HG03060 (cell line): ENCODE data around the gene CBX5.
"Not testable (repeated sequence)": the region's sequence is repeated elsewhere in the genome, so short reads cannot be mapped to it uniquely, and the experiment has no call there.

Source experiments
- ATAC-seq: cut with Tn5 transposase; IDR thresholded peaks from one replicate; pipeline ENCODE4 v1.9.1; 2021; ENCODE audit warnings: low read depth, moderate number of reproducible peaks; ENCODE audit not compliant: unreplicated experiment

The CBX5 gene

GRCh38 chr12:54229624-54230212, 50.2 kb downstream of the CBX5 start:
- ATAC-seq: no peak

- ATAC-seq: no peak
Measured at GRCh38 chr12:54228471-54228870, 51.5 kb downstream of the CBX5 start.

GRCh38 chr12:54227927-54228326, 52.0 kb downstream of the CBX5 start:
- ATAC-seq: not testable (repeated sequence)

- no peak for ATAC-seq
Measured at GRCh38 chr12:54227376-54227775, 52.5 kb downstream of the CBX5 start.

GRCh38 chr12:54225666-54226065, 54.3 kb downstream of the CBX5 start:
- ATAC-seq: no peak

GRCh38 chr12:54222609-54223008, 57.3 kb downstream of the CBX5 start:
- no peak for ATAC-seq

- no peak for ATAC-seq
Measured at GRCh38 chr12:54221402-54221984, 58.4 kb downstream of the CBX5 start.

GRCh38 chr12:54220567-54220966, 59.4 kb downstream of the CBX5 start:
- no peak for ATAC-seq

- peak; percentile 43 for ATAC-seq
Measured at GRCh38 chr12:54220092-54220557, 59.8 kb downstream of the CBX5 start.

- ATAC-seq: no peak
Measured at GRCh38 chr12:54217774-54218241, 62.1 kb downstream of the CBX5 start.

- ATAC-seq: no peak
Measured at GRCh38 chr12:54216797-54217661, 62.9 kb downstream of the CBX5 start.

GRCh38 chr12:54215989-54216796, 63.7 kb downstream of the CBX5 start:
- ATAC-seq: no peak

GRCh38 chr12:54214553-54215406, 65.1 kb downstream of the CBX5 start:
- peak; percentile 75 for ATAC-seq

GRCh38 chr12:54213079-54213478, 66.8 kb downstream of the CBX5 start:
- no peak for ATAC-seq

GRCh38 chr12:54211920-54212319, 68.0 kb downstream of the CBX5 start:
- ATAC-seq: no peak

- ATAC-seq: no peak
Measured at GRCh38 chr12:54210400-54210790, 69.5 kb downstream of the CBX5 start.

GRCh38 chr12:54208591-54208990, 71.3 kb downstream of the CBX5 start:
- no peak for ATAC-seq

GRCh38 chr12:54207539-54208294, 72.2 kb downstream of the CBX5 start:
- ATAC-seq: no peak

- no peak for ATAC-seq
Measured at GRCh38 chr12:54206791-54207190, 73.1 kb downstream of the CBX5 start.
